ENCODE data around the gene ITLN2.

DNA sequence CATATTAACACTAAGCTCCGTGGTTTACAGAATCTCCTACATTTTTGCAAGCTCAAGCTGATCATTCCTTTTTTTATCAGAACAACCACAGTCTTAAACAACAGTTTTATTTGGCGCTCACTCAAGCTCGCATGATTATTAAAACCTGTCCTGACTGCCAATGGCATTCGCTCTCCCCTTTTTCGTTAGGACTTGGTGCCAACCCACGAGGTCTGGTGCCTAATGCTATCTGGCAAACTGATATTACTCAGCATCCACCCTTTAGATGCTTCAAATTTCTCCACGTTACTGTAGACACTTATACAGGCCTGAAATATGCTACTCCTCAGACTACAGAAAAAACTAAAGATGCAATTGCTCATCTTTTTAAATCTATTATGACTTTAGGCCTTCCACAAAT, 46.6 kb downstream of the ITLN2 start:
- TF ChIP-seq, protein P1, sequence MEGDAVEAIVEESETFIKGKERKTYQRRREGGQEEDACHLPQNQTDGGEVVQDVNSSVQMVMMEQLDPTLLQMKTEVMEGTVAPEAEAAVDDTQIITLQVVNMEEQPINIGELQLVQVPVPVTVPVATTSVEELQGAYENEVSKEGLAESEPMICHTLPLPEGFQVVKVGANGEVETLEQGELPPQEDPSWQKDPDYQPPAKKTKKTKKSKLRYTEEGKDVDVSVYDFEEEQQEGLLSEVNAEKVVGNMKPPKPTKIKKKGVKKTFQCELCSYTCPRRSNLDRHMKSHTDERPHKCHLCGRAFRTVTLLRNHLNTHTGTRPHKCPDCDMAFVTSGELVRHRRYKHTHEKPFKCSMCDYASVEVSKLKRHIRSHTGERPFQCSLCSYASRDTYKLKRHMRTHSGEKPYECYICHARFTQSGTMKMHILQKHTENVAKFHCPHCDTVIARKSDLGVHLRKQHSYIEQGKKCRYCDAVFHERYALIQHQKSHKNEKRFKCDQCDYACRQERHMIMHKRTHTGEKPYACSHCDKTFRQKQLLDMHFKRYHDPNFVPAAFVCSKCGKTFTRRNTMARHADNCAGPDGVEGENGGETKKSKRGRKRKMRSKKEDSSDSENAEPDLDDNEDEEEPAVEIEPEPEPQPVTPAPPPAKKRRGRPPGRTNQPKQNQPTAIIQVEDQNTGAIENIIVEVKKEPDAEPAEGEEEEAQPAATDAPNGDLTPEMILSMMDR (IDR thresholded peaks at IDR 0.05; ENCODE audit: low read depth, low read length) = no peak
- no peak for TF ChIP-seq EZH2phosphoT487 (IDR thresholded peaks at IDR 0.05; ENCODE audit: low read depth)
